Measurements from ENCODE around the gene CCDC71. TPM values are rescaled to one million over a fixed set of nuclear protein-coding genes. Genes with fewer than 3 reads are reported as not detected.
A peak's percentile ranks its signal among the peaks of the same experiment; 100 is the strongest.

Gene CCDC71
- total and polyA plus RNA-seq, 2 donors (not counting 1 experiment from before 2014, with no cell fraction given): 15.6 to 30.0 TPM

GRCh38 chr3:49132437-49133225 is 33.5 kb downstream of the CCDC71 start, which contains the start of gene LAMB2:
LAMB2 (minus strand) TSS chr3:49133050; CDS start chr3:49132867, 183 bp downstream.
- Histone ChIP-seq H3K9me3 (ENCODE audit: control extremely low read depth in 1 of 3, control insufficient read depth in 2 of 3, insufficient read depth in 1 of 3, low read length in 2 of 3) (no peaks in the 10 kb centered on the region), H3K4me2 (replicated peaks; ENCODE audit: low read depth, low read length, poor library complexity, severe bottlenecking) (peak within 1 kb of the TSS; percentile 35), H2AFZ (ENCODE audit: insufficient read depth, low read depth, low read length, poor library complexity, severe bottlenecking) (no peak within 1 kb of the TSS), H3K9ac (ENCODE audit: low read length) (no peak within 1 kb of the TSS), H3K4me1 (ENCODE audit: control insufficient read depth in 2 of 2, insufficient read depth in 2 of 2, low read length in 2 of 2) (peaks cover 4 to 10% of the 10 kb centered on the region in 2 donors), H3K79me2 (ENCODE audit: control insufficient read depth, insufficient read depth, low read length) (no peaks in the 10 kb centered on the region), H4K20me1 (ENCODE audit: control insufficient read depth, insufficient read depth, low read length, poor library complexity, severe bottlenecking) (no peaks in the 10 kb centered on the region), H3K36me3 (replicated peaks in 1 of 2; ENCODE audit: control extremely low read depth in 1 of 2, control insufficient read depth in 1 of 2, extremely low read depth in 1 of 2, insufficient read depth in 2 of 2, low read length in 1 of 2) (no peaks in the 10 kb centered on the region), H3K4me3 (ENCODE audit: control extremely low read depth in 1 of 5, extremely low read depth in 1 of 5, insufficient read depth in 1 of 5, low read depth in 2 of 5, low read length in 4 of 5) (no peak within 1 kb of the TSS), H3K27ac (ENCODE audit: low read length in 2 of 2) (no peak within 1 kb of the TSS), H3K27me3 (replicated peaks in 1 of 4; ENCODE audit: control extremely low read depth in 1 of 4, control insufficient read depth in 3 of 4, insufficient read depth in 4 of 4, low read length in 3 of 4) (peaks cover 0 to 31% (median under 1%) of the 10 kb centered on the region in 4 experiments)
- intact Hi-C loops (cut with micrococcal nuclease): no loop called here
- no peak within 1 kb of the TSS for H3K27ac Mint-ChIP-seq
- H3K27me3 Mint-ChIP-seq: peaks cover 24% of the 10 kb centered on the region
- no peak for TF ChIP-seq CTCF (IDR thresholded peaks at IDR 0.05)
- no peak for TF ChIP-seq EZH2 (IDR thresholded peaks at IDR 0.05; ENCODE audit: borderline replicate concordance, insufficient read depth, low read depth, low read length, poor library complexity, severe bottlenecking)
- ChIA-PET CTCF (interaction anchor here (0.9 kb wide), 1 partner anchor 145 kb away, joined by 3 read pairs; no protein-coding TSS in a partner anchor), POLR2A (no interaction called here)
- no peaks in the 10 kb centered on the region for H3K9me3 Mint-ChIP-seq (ENCODE audit: insufficient read depth)
- peaks cover 2% of the 10 kb centered on the region for H3K4me1 Mint-ChIP-seq
- ATAC-seq (ENCODE audit: low read depth): no peak
- DNase-seq: no peak
- peak within 1 kb of the TSS; percentile 16 for H3K4me3 Mint-ChIP-seq
- WGBS (ENCODE audit: insufficient coverage): 47% methylated on average over 18 of the region's 28 CpGs

DNA sequence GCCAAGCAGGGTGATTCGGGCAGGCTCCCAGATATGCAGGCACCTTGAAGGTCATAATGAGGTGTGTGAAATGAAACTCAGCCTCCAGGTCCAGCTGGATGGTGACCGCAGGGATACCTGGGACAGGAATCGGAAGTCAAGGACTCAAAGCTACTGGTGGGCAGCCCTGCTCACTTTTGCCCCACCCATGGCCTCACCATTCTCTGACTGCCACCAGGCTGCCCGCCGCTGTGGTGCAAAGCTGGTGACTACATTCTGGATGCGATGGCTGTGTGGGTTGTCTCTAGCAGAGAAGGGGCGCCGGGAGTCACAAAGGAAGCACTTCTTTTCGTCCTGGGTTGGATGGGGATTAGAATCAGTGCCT is 34.1 kb downstream of the CCDC71 start:
- Histone ChIP-seq H4K20me1 (ENCODE audit: control insufficient read depth, insufficient read depth, low read length, poor library complexity, severe bottlenecking) (no peaks in the 10 kb centered on the region), H3K9me3 (ENCODE audit: control extremely low read depth in 1 of 3, control insufficient read depth in 2 of 3, insufficient read depth in 1 of 3, low read length in 2 of 3) (no peaks in the 10 kb centered on the region), H3K4me3 (ENCODE audit: control extremely low read depth in 1 of 5, extremely low read depth in 1 of 5, insufficient read depth in 1 of 5, low read depth in 2 of 5, low read length in 4 of 5) (no peak overlapping the region), H3K27ac (ENCODE audit: low read length in 2 of 2) (no peak overlapping the region), H2AFZ (ENCODE audit: insufficient read depth, low read depth, low read length, poor library complexity, severe bottlenecking) (no peak overlapping the region), H3K4me1 (ENCODE audit: control insufficient read depth in 2 of 2, insufficient read depth in 2 of 2, low read length in 2 of 2) (peaks cover 4 to 10% of the 10 kb centered on the region in 2 donors), H3K27me3 (replicated peaks in 1 of 4; ENCODE audit: control extremely low read depth in 1 of 4, control insufficient read depth in 3 of 4, insufficient read depth in 4 of 4, low read length in 3 of 4) (peaks cover 0 to 31% (median 0%) of the 10 kb centered on the region in 4 experiments), H3K79me2 (ENCODE audit: control insufficient read depth, insufficient read depth, low read length) (no peaks in the 10 kb centered on the region), H3K9ac (ENCODE audit: low read length) (no peak overlapping the region), H3K36me3 (replicated peaks in 1 of 2; ENCODE audit: control extremely low read depth in 1 of 2, control insufficient read depth in 1 of 2, extremely low read depth in 1 of 2, insufficient read depth in 2 of 2, low read length in 1 of 2) (no peaks in the 10 kb centered on the region), H3K4me2 (replicated peaks; ENCODE audit: low read depth, low read length, poor library complexity, severe bottlenecking) (no peak overlapping the region)
- Mint-ChIP-seq H3K27me3 (peaks cover 21% of the 10 kb centered on the region), H3K4me1 (peaks cover 2% of the 10 kb centered on the region), H3K4me3 (no peak overlapping the region), H3K9me3 (ENCODE audit: insufficient read depth) (no peaks in the 10 kb centered on the region), H3K27ac (no peak overlapping the region)
- no peak for TF ChIP-seq CTCF (IDR thresholded peaks at IDR 0.05)
- no peak for TF ChIP-seq EZH2 (IDR thresholded peaks at IDR 0.05; ENCODE audit: borderline replicate concordance, insufficient read depth, low read depth, low read length, poor library complexity, severe bottlenecking)
- ChIA-PET CTCF (no interaction called here), POLR2A (interaction anchor here (0.6 kb wide), 1 partner anchor 318 kb away, joined by 3 read pairs; no protein-coding TSS in a partner anchor)
- WGBS (ENCODE audit: insufficient coverage): 93% methylated on average over 9 of the region's 9 CpGs
- DNase-seq (no peak), ATAC-seq (ENCODE audit: low read depth) (no peak)
- intact Hi-C loops (cut with micrococcal nuclease): no loop called here

Measured in B cell (primary cell).